ENCODE results near the gene OR51A7. TPM values are rescaled to one million over a fixed set of nuclear protein-coding genes. Genes with fewer than 3 reads are reported as not detected.

The OR51A7 gene
- total RNA-seq, 1 experiment from 2014 or later, result not detected

- TF ChIP-seq STAT6 (CRISPR knock-in tag; conservative IDR thresholded peaks at IDR 0.05; ENCODE audit: low read depth), result no peak
- TF ChIP-seq ZNF121 (CRISPR knock-in tag; IDR thresholded peaks at IDR 0.05), result no peak
- no peak for TF ChIP-seq RORB (CRISPR knock-in tag; IDR thresholded peaks at IDR 0.05)
- no peak for TF ChIP-seq AFF4 (CRISPR knock-in tag; IDR thresholded peaks at IDR 0.05; ENCODE audit: borderline replicate concordance)
- TF ChIP-seq NFATC4 (CRISPR knock-in tag; IDR thresholded peaks at IDR 0.05), result no peak
- no peak for TF ChIP-seq ETV6 (CRISPR knock-in tag; IDR thresholded peaks at IDR 0.05)
- TF ChIP-seq ESRRA (CRISPR knock-in tag; IDR thresholded peaks at IDR 0.05; ENCODE audit: borderline replicate concordance), result no peak
- TF ChIP-seq AR (CRISPR knock-in tag; IDR thresholded peaks at IDR 0.05), result no peak
- no peak for TF ChIP-seq ATF3 (CRISPR knock-in tag; conservative IDR thresholded peaks at IDR 0.05)
- no peak for TF ChIP-seq CREM (CRISPR knock-in tag; IDR thresholded peaks at IDR 0.05)
Observed at GRCh38 chr11:4919250-4919649, 15.7 kb downstream of the OR51A7 start, which contains the start of gene OR51G2 (continued).

GRCh38 chr11:4921796-4922195 lies 18.2 kb downstream of the OR51A7 start:
- ChIA-PET CTCF (no interaction called here), POLR2A (no interaction called here)
- Mint-ChIP-seq H3K36me3 (no peaks in the 10 kb centered on the region), H3K4me3 (no peak overlapping the region), H3K4me1 (no peaks in the 10 kb centered on the region), H3K27me3 (ENCODE audit: low read depth) (no peaks in the 10 kb centered on the region; the same call in 1 of the 2 replicates), H3K9me3 (no peaks in the 10 kb centered on the region), H3K27ac (no peak overlapping the region)
- DNase-seq (ENCODE audit: low spot score) (no peak), ATAC-seq (no peak)
- no peak for TF ChIP-seq CDX4 (CRISPR knock-in tag; IDR thresholded peaks at IDR 0.05; ENCODE audit: borderline replicate concordance)
- no peak for TF ChIP-seq STAT6 (CRISPR knock-in tag; conservative IDR thresholded peaks at IDR 0.05; ENCODE audit: low read depth)
- no peak for TF ChIP-seq FOXP1 (CRISPR knock-in tag; IDR thresholded peaks at IDR 0.05; ENCODE audit: borderline replicate concordance)
- no peak for TF ChIP-seq ESRRA (CRISPR knock-in tag; IDR thresholded peaks at IDR 0.05; ENCODE audit: borderline replicate concordance)
- no peak for TF ChIP-seq NR1H2 (CRISPR knock-in tag; IDR thresholded peaks at IDR 0.05)
- TF ChIP-seq ZNF671 (CRISPR knock-in tag; IDR thresholded peaks at IDR 0.05), result no peak
- TF ChIP-seq ZNF512 (CRISPR knock-in tag; IDR thresholded peaks at IDR 0.05; ENCODE audit: borderline replicate concordance), result no peak
- TF ChIP-seq SP1 (CRISPR knock-in tag; conservative IDR thresholded peaks at IDR 0.05), result no peak
- no peak for TF ChIP-seq IRF2 (CRISPR knock-in tag; IDR thresholded peaks at IDR 0.05; ENCODE audit: borderline replicate concordance, low read depth)
